Colonic mucosa (tissue), 4 donors: Measurements from ENCODE around the gene KLRK1. TPM values are rescaled to one million over a fixed set of nuclear protein-coding genes. Genes with fewer than 3 reads are reported as not detected.
"Not testable (repeated sequence)": the region's sequence is repeated elsewhere in the genome, so short reads cannot be mapped to it uniquely, and the experiment has no call there.

Source experiments
- DNase-seq: peaks from one replicate; pipeline ENCODE4 v3.0.0-alpha.2; 2020
- H3K27ac ChIP-seq: fragments of 200-600 bp; one replicate; pipeline ENCODE4 v1.8.0; 2021
- H3K27me3 ChIP-seq: fragments of 200-600 bp; one replicate; pipeline ENCODE4 v1.8.0; 2021
- H3K36me3 ChIP-seq: fragments of 200-600 bp; one replicate; pipeline ENCODE4 v1.8.0; 2021
- H3K4me1 ChIP-seq: fragments of 200-600 bp; one replicate; pipeline ENCODE4 v1.8.0; 2021; ENCODE audit warnings: mild to moderate bottlenecking
- H3K4me3 ChIP-seq: fragments of 200-600 bp; one replicate; pipeline ENCODE4 v1.8.0; 2021
- H3K9ac ChIP-seq, 2 donors: one replicate each; pipeline ENCODE4 v1.7.0; 2013; ENCODE audit warnings: control low read depth in 2 of 2, low read depth in 2 of 2, low read length in 2 of 2
- H3K9me3 ChIP-seq: fragments of 200-600 bp; one replicate; pipeline ENCODE4 v1.8.0; 2021
- intact Hi-C: fragments of 100-400 bp; cut with DNase I; formaldehyde crosslinking; loops from one replicate; pipeline ENCODE4 v1.14.1; 2022
- total RNA-seq, 2 donors: library from RNA; stranded (reverse); fragmentation: NEBNext Ultra II Directional in 1 of 2; extraction: Animal tissue kit (Norgen Biotek cat#: 25700) in 1 of 2; gene quantifications; one replicate each; pipeline ENCODE4 v1.2.1, GENCODE V29; 2021
- TF ChIP-seq, protein P1 (sequence below): fragments of 200-600 bp; IDR thresholded peaks from one replicate; pipeline ENCODE4 v1.8.0; 2022; ENCODE audit warnings: antibody characterized with exemption, mild to moderate bottlenecking
- donor health status: healthy.
- donor health status: DM: no; HTN: no; CAD: no.
- donor health status: DM: no; HTN: no; CAD: no.

Gene KLRK1
- total RNA-seq, 2 donors from 2014 or later: 1.1 to 1.6 TPM

DNA sequence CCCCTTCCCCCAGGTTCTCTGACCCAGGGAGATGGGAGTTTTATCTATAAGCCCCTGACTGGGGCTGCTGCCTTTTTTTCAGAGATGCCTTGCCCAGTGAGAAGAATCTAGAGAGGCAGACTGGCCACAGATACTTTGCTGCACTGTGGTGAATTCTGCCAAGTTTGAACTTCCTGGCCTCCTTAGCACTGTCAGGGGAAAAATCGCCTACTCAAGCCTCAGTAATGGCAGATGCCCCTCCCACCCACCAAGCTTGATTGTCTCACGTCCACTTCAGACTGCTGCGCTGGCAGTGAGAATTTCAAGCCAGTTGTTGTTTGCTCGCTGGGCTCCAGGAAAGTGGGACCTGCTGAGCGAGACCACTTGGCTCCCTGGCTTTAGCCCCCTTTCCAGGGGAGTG is 31.7 kb downstream of the KLRK1 start:
- Histone ChIP-seq H3K9ac (no peak overlapping the region), H3K4me1 (peaks cover 3% of the 10 kb centered on the region), H3K4me3 (no peak overlapping the region), H3K36me3 (no peaks in the 10 kb centered on the region), H3K27ac (no peak overlapping the region), H3K9me3 (no peaks in the 10 kb centered on the region), H3K27me3 (no peaks in the 10 kb centered on the region)
- TF ChIP-seq, protein P1, sequence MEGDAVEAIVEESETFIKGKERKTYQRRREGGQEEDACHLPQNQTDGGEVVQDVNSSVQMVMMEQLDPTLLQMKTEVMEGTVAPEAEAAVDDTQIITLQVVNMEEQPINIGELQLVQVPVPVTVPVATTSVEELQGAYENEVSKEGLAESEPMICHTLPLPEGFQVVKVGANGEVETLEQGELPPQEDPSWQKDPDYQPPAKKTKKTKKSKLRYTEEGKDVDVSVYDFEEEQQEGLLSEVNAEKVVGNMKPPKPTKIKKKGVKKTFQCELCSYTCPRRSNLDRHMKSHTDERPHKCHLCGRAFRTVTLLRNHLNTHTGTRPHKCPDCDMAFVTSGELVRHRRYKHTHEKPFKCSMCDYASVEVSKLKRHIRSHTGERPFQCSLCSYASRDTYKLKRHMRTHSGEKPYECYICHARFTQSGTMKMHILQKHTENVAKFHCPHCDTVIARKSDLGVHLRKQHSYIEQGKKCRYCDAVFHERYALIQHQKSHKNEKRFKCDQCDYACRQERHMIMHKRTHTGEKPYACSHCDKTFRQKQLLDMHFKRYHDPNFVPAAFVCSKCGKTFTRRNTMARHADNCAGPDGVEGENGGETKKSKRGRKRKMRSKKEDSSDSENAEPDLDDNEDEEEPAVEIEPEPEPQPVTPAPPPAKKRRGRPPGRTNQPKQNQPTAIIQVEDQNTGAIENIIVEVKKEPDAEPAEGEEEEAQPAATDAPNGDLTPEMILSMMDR: no peak
- intact Hi-C loops: no loop called here
- DNase-seq: no peak

DNA sequence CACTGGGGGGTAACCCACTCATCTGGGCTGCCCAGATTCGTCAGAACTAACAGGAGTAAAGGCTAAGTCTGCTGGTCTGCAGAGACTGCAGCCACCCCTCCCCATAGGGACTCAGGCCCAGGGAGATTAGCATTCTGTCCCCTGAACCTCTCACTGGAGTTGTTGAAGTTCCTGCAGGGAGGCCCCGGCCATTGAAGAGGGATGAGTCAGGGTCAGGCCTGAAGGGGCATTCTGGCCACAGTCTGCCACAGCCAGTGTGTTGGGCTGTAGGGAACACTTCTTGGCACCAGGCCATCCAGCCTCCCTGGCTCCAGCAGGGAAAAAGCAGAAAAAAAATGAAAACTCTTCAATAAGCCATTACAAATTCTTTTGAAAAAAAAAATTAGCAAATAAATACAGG is 35.3 kb downstream of the KLRK1 start:
- H3K4me1 ChIP-seq: no peaks in the 10 kb centered on the region
- no peaks in the 10 kb centered on the region for H3K9me3 ChIP-seq
- no peak for DNase-seq
- intact Hi-C loops: no loop called here
- no peak overlapping the region for H3K27ac ChIP-seq
- TF ChIP-seq, protein P1: no peak
- H3K9ac ChIP-seq: no peak overlapping the region
- H3K27me3 ChIP-seq: no peaks in the 10 kb centered on the region
- no peaks in the 10 kb centered on the region for H3K36me3 ChIP-seq
- H3K4me3 ChIP-seq: no peak overlapping the region

- Histone ChIP-seq H3K9ac (no peak overlapping the region), H3K27ac (no peak overlapping the region), H3K27me3 (no peaks in the 10 kb centered on the region), H3K4me1 (no peaks in the 10 kb centered on the region), H3K9me3 (no peaks in the 10 kb centered on the region), H3K4me3 (no peak overlapping the region), H3K36me3 (no peaks in the 10 kb centered on the region)
- intact Hi-C loops: no loop called here
- DNase-seq: no peak
- TF ChIP-seq, protein P1: no peak
Observed at GRCh38 chr12:10354071-10354470, 35.8 kb downstream of the KLRK1 start.

DNA sequence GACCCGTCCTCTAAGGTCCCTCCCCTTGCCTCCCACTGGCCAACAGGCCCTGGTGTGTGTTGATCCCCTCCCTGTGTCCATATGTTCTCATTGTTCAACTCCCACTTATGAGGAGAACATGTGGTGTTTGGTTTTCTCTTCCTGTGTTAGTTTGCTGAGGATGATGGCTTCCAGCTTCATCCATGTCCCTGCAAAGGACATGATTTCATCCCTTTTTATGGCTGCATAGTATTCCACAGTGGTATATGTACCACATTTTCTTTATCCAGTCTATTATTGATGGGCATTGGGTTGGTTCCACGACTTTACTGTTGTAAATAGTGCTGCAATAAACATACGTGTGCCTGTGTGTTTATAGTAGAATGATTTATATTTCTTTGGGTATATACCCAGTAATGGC is 38.4 kb downstream of the KLRK1 start:
- H3K36me3 ChIP-seq, intact Hi-C loops, H3K4me3 ChIP-seq: not testable (repeated sequence)

GRCh38 chr12:10341892-10342509 is 47.8 kb downstream of the KLRK1 start:
- H3K9ac ChIP-seq: no peak overlapping the region
- H3K9me3 ChIP-seq: no peaks in the 10 kb centered on the region
- TF ChIP-seq, protein P1: no peak
- intact Hi-C loops: no loop called here
- no peaks in the 10 kb centered on the region for H3K27me3 ChIP-seq
- H3K36me3 ChIP-seq: no peaks in the 10 kb centered on the region
- H3K27ac ChIP-seq: no peak overlapping the region
- H3K4me1 ChIP-seq: no peaks in the 10 kb centered on the region
- no peak for DNase-seq
- H3K4me3 ChIP-seq: no peak overlapping the region

More for the DNA sequence above, 38.4 kb downstream of the KLRK1 start:
- H3K9me3 ChIP-seq, H3K9ac ChIP-seq, H3K27me3 ChIP-seq, DNase-seq, H3K27ac ChIP-seq, H3K4me1 ChIP-seq: not testable (repeated sequence)

DNA sequence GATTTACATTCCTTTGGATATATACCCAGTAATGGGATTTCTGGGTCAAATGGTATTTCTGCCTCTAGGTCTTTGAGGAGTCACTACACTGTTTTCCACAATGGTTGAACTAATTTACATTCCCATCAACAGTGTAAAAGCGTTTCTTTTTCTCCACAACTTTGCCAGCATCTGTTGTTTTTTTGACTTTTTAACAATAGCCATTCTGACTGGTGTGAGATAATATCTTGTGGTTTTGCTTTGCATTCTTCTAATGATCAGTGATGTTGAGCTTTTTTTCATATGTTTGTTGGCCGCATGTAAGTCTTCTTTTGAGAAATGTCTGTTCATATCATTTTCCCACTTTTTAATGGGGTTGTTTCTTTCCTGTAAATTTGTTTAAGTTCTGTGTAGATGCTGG is 48.9 kb downstream of the KLRK1 start:
- DNase-seq, H3K27me3 ChIP-seq, H3K9ac ChIP-seq, H3K9me3 ChIP-seq, H3K4me3 ChIP-seq, H3K27ac ChIP-seq, H3K4me1 ChIP-seq, H3K36me3 ChIP-seq, intact Hi-C loops: not testable (repeated sequence)
